HG03571 (cell line): ENCODE results near the gene LRRC8A.
"Not testable (repeated sequence)": the region's sequence is repeated elsewhere in the genome, so short reads cannot be mapped to it uniquely, and the experiment has no call there.

Experiments
- ATAC-seq: cut with Tn5 transposase; IDR thresholded peaks from one replicate; pipeline ENCODE4 v1.9.1; 2021; ENCODE audit not compliant: unreplicated experiment

Gene LRRC8A

GRCh38 chr9:128881884-128882676 is at the start of gene LRRC8A, which contains the start of gene KYAT1:
TSS of gene LRRC8A (plus strand) at chr9:128882133. CDS start at chr9:128907165, 25,032 bp downstream.
TSS of gene KYAT1 (minus strand) at chr9:128881950. CDS start at chr9:128845405, 36,545 bp downstream.
- ATAC-seq = peak; percentile 80

GRCh38 chr9:128833696-128834095 is 48.2 kb upstream of the LRRC8A start:
- no peak for ATAC-seq

GRCh38 chr9:128835246-128836210 is 46.4 kb upstream of the LRRC8A start:
- no peak for ATAC-seq

GRCh38 chr9:128836509-128837145 is 45.3 kb upstream of the LRRC8A start:
- no peak for ATAC-seq

- no peak for ATAC-seq
Observed at GRCh38 chr9:128838338-128838737, 43.6 kb upstream of the LRRC8A start.

- ATAC-seq = no peak
Observed at GRCh38 chr9:128840524-128840923, 41.4 kb upstream of the LRRC8A start.

GRCh38 chr9:128841694-128842492 is 40.0 kb upstream of the LRRC8A start:
- ATAC-seq = no peak

- not testable (repeated sequence) for ATAC-seq
Observed at GRCh38 chr9:128843171-128843570, 38.8 kb upstream of the LRRC8A start.

GRCh38 chr9:128845186-128845931 is 36.6 kb upstream of the LRRC8A start:
- ATAC-seq = no peak

GRCh38 chr9:128846680-128847030 is 35.3 kb upstream of the LRRC8A start:
- ATAC-seq = no peak

GRCh38 chr9:128847803-128848202 is 34.1 kb upstream of the LRRC8A start:
- ATAC-seq = no peak

- not testable (repeated sequence) for ATAC-seq
Observed at GRCh38 chr9:128851024-128851423, 30.9 kb upstream of the LRRC8A start.

GRCh38 chr9:128851779-128852600 is 29.9 kb upstream of the LRRC8A start:
- not testable (repeated sequence) for ATAC-seq

GRCh38 chr9:128852646-128853045 is 29.3 kb upstream of the LRRC8A start:
- not testable (repeated sequence) for ATAC-seq

GRCh38 chr9:128854454-128854853 is 27.5 kb upstream of the LRRC8A start:
- ATAC-seq = not testable (repeated sequence)

GRCh38 chr9:128858476-128858875 is 23.5 kb upstream of the LRRC8A start:
- ATAC-seq = not testable (repeated sequence)

GRCh38 chr9:128860937-128861336 is 21.0 kb upstream of the LRRC8A start:
- no peak for ATAC-seq

GRCh38 chr9:128861501-128861900 is 20.4 kb upstream of the LRRC8A start:
- ATAC-seq = no peak

- no peak for ATAC-seq
Observed at GRCh38 chr9:128862401-128862851, 19.5 kb upstream of the LRRC8A start.
